Measurements from ENCODE around the gene NMRK2. TPM values are rescaled to one million over a fixed set of nuclear protein-coding genes. Genes with fewer than 3 reads are reported as not detected.
"Not testable (repeated sequence)": the region's sequence is repeated elsewhere in the genome, so short reads cannot be mapped to it uniquely, and the experiment has no call there.

The NMRK2 gene
- total RNA-seq, 1 experiment from 2014 or later = not detected

- no peak overlapping the region for H3K27ac ChIP-seq (ENCODE audit: low read depth, low read length, poor library complexity, severe bottlenecking)
- no peak for DNase-seq (ENCODE audit: low spot score)
- intact Hi-C loops (cut with micrococcal nuclease; ENCODE audit: unreplicated experiment) = no loop called here
- no peaks in the 10 kb centered on the region for H3K9me3 ChIP-seq (ENCODE audit: low read depth, low read length, poor library complexity, severe bottlenecking)
- POLR2A ChIA-PET (ENCODE audit: low non-redundant PET) = no interaction called here
- no peaks in the 10 kb centered on the region for H3K36me3 ChIP-seq (ENCODE audit: insufficient read depth, low read length, poor library complexity, severe bottlenecking)
- TF ChIP-seq EZH2 (IDR thresholded peaks at IDR 0.05; ENCODE audit: borderline replicate concordance, low read depth, low read length, poor library complexity, severe bottlenecking) = no peak
- TF ChIP-seq, protein P1, sequence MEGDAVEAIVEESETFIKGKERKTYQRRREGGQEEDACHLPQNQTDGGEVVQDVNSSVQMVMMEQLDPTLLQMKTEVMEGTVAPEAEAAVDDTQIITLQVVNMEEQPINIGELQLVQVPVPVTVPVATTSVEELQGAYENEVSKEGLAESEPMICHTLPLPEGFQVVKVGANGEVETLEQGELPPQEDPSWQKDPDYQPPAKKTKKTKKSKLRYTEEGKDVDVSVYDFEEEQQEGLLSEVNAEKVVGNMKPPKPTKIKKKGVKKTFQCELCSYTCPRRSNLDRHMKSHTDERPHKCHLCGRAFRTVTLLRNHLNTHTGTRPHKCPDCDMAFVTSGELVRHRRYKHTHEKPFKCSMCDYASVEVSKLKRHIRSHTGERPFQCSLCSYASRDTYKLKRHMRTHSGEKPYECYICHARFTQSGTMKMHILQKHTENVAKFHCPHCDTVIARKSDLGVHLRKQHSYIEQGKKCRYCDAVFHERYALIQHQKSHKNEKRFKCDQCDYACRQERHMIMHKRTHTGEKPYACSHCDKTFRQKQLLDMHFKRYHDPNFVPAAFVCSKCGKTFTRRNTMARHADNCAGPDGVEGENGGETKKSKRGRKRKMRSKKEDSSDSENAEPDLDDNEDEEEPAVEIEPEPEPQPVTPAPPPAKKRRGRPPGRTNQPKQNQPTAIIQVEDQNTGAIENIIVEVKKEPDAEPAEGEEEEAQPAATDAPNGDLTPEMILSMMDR (conservative IDR thresholded peaks at IDR 0.05; ENCODE audit: low read depth, low read length) = no peak
- no peak overlapping the region for H3K4me3 ChIP-seq (ENCODE audit: low read depth, low read length, poor library complexity, severe bottlenecking)
- H3K27me3 ChIP-seq (replicated peaks; ENCODE audit: insufficient read depth, low read depth, low read length, poor library complexity) = peaks cover 12% of the 10 kb centered on the region
- CTCF ChIA-PET = no interaction called here
- H3K4me1 ChIP-seq (ENCODE audit: insufficient read depth, low read length, poor library complexity, severe bottlenecking) = no peaks in the 10 kb centered on the region
- BruUV-seq (replicated peaks) = no TSS peak
Measured at GRCh38 chr19:3936506-3937442, 3.9 kb downstream of the NMRK2 start.

- H3K4me3 ChIP-seq (ENCODE audit: low read depth, low read length, poor library complexity, severe bottlenecking); H3K9me3 ChIP-seq (ENCODE audit: low read depth, low read length, poor library complexity, severe bottlenecking); BruUV-seq (replicated peaks); H3K27ac ChIP-seq (ENCODE audit: low read depth, low read length, poor library complexity, severe bottlenecking); H3K27me3 ChIP-seq (replicated peaks; ENCODE audit: insufficient read depth, low read depth, low read length, poor library complexity); intact Hi-C loops (cut with micrococcal nuclease; ENCODE audit: unreplicated experiment); POLR2A ChIA-PET (ENCODE audit: low non-redundant PET); H3K36me3 ChIP-seq (ENCODE audit: insufficient read depth, low read length, poor library complexity, severe bottlenecking); H3K4me1 ChIP-seq (ENCODE audit: insufficient read depth, low read length, poor library complexity, severe bottlenecking); CTCF ChIA-PET; DNase-seq (ENCODE audit: low spot score): not testable (repeated sequence)
Measured at GRCh38 chr19:3938300-3938950, 5.6 kb downstream of the NMRK2 start.

- Histone ChIP-seq H3K4me3 (ENCODE audit: low read depth, low read length, poor library complexity, severe bottlenecking) (no peak overlapping the region), H3K36me3 (ENCODE audit: insufficient read depth, low read length, poor library complexity, severe bottlenecking) (no peaks in the 10 kb centered on the region), H3K9me3 (ENCODE audit: low read depth, low read length, poor library complexity, severe bottlenecking) (no peaks in the 10 kb centered on the region), H3K4me1 (ENCODE audit: insufficient read depth, low read length, poor library complexity, severe bottlenecking) (no peaks in the 10 kb centered on the region), H3K27me3 (replicated peaks; ENCODE audit: insufficient read depth, low read depth, low read length, poor library complexity) (no peaks in the 10 kb centered on the region), H3K27ac (ENCODE audit: low read depth, low read length, poor library complexity, severe bottlenecking) (no peak overlapping the region)
- DNase-seq (ENCODE audit: low spot score) = no peak
- CTCF ChIA-PET = no interaction called here
- intact Hi-C loops (cut with micrococcal nuclease; ENCODE audit: unreplicated experiment) = no loop called here
- POLR2A ChIA-PET (ENCODE audit: low non-redundant PET) = no interaction called here
- no TSS peak for BruUV-seq (replicated peaks)
- TF ChIP-seq, protein P1 (conservative IDR thresholded peaks at IDR 0.05; ENCODE audit: low read depth, low read length) = no peak
- TF ChIP-seq EZH2 (IDR thresholded peaks at IDR 0.05; ENCODE audit: borderline replicate concordance, low read depth, low read length, poor library complexity, severe bottlenecking) = no peak
Measured at GRCh38 chr19:3942790-3943409, 10.0 kb downstream of the NMRK2 start.

Data from A673 (cell line).